HCT116 (cell line): ENCODE measurements around the gene ARL6IP4. TPM values are rescaled to one million over a fixed set of nuclear protein-coding genes. Genes with fewer than 3 reads are reported as not detected.

ENCODE experiments used
- ATAC-seq: fragments of 200-7000 bp; cut with Tn5 transposase; 2 replicates; pipeline ENCODE4 v1.9.1; 2020; ENCODE audit warnings: mild to moderate bottlenecking, moderate library complexity
- BruUV-seq: library from RNA; stranded (reverse); fragments of 400-500 nt; replicated peaks from 2 replicates; lab custom pipeline; 2021; lab: Mats Ljungman, UMichigan
- CTCF ChIA-PET: fragments of 300-600 bp; sonication (Branson Sonifier 250); formaldehyde crosslinking; loops from one replicate; lab custom pipeline; 2021; ENCODE audit warnings: antibody characterized with exemption; lab: Charles Lee
- POLR2A ChIA-PET: fragments of 300-600, 350-600 bp; sonication (Branson Sonifier 250); formaldehyde crosslinking; loops from one replicate; lab custom pipeline; 2021; ENCODE audit warnings: antibody characterized with exemption; lab: Charles Lee
- RAD21 ChIA-PET, 2 experiments: fragments of 300-600 bp; sonication (Branson Sonifier 250); formaldehyde crosslinking; loops; one replicate each; lab custom pipeline; 2023; ENCODE audit warnings: low total read pairs in 2 of 2; ENCODE audit not compliant: uncharacterized antibody in 2 of 2, unreplicated experiment in 2 of 2, low non-redundant PET in 1 of 2; lab: Charles Lee
- DNase-seq: peaks from one replicate; pipeline ENCODE4 v3.0.0-alpha.2; 2010; ENCODE audit warnings: low read depth, low spot score
- H2AFZ ChIP-seq: fragments of 200-600 bp; shearing (Covaris generic), sonication (generic); 2 replicates; pipeline ENCODE4 v1.6.1; 2017; ENCODE audit warnings: low read depth, mixed run types, mixed read lengths, antibody characterized with exemption, low read length; ENCODE audit not compliant: poor library complexity, severe bottlenecking
- H3K27ac ChIP-seq: 2 replicates; pipeline ENCODE4 v1.5.1; 2012; ENCODE audit warnings: low read depth, low read length
- H3K27me3 ChIP-seq: fragments of 200-600 bp; sonication (generic); 2 replicates; pipeline ENCODE4 v1.6.1; 2016; ENCODE audit warnings: mixed run types, low read length, mixed read lengths; ENCODE audit not compliant: insufficient read depth
- H3K36me3 ChIP-seq, 2 experiments: fragments of 200-500 bp in 1 of 2; fragments of 200-600 bp in 1 of 2; sonication (Bioruptor generic) in 1 of 2; sonication (generic) in 1 of 2; 2 replicates each; pipeline versions ENCODE4 v1.5.1 to v1.6.1; 2014 to 2016; ENCODE audit warnings: low read length in 2 of 2, inconsistent platforms in 1 of 2, mixed read lengths in 1 of 2, mixed run types in 1 of 2; ENCODE audit not compliant: insufficient read depth in 2 of 2, control insufficient read depth in 1 of 2
- H3K4me1 ChIP-seq, 2 experiments: fragments of 200-600 bp in 1 of 2; sonication (generic) in 1 of 2; 2 replicates each; pipeline versions ENCODE4 v1.5.1 to v1.6.1; 2012 to 2017; ENCODE audit warnings: low read length in 2 of 2, inconsistent platforms in 1 of 2, mild to moderate bottlenecking in 1 of 2, mixed read lengths in 1 of 2, mixed run types in 1 of 2, moderate library complexity in 1 of 2; ENCODE audit not compliant: insufficient read depth in 2 of 2, control insufficient read depth in 1 of 2
- H3K4me2 ChIP-seq: fragments of 200-600 bp; sonication (generic); 2 replicates; pipeline ENCODE4 v1.6.1; 2017; ENCODE audit warnings: mixed run types, low read length, mixed read lengths
- H3K4me3 ChIP-seq, 2 experiments: fragments of 200-600 bp in 1 of 2; sonication (generic) in 1 of 2; replicated peaks in 1 of 2; 2 replicates each; pipeline ENCODE4 v1.5.1; 2011 to 2016; ENCODE audit warnings: low read length in 2 of 2, control low read depth in 1 of 2, low read depth in 1 of 2, mild to moderate bottlenecking in 1 of 2, mixed read lengths in 1 of 2, mixed run types in 1 of 2
- H3K79me2 ChIP-seq: fragments of 200-600 bp; sonication (generic); 2 replicates; pipeline ENCODE4 v1.6.1; 2017; ENCODE audit warnings: mild to moderate bottlenecking, mixed run types, low read length, moderate library complexity, mixed read lengths; ENCODE audit not compliant: insufficient read depth
- H3K9ac ChIP-seq: fragments of 200-600 bp; sonication (generic); 2 replicates; pipeline ENCODE4 v1.6.1; 2016; ENCODE audit warnings: low read length, mixed read lengths
- H3K9me2 ChIP-seq: fragments of 200-600 bp; sonication (generic), shearing (Covaris generic); 2 replicates; pipeline ENCODE4 v1.6.1; 2017; ENCODE audit warnings: mixed run types, mild to moderate bottlenecking, moderate library complexity; ENCODE audit not compliant: insufficient read depth
- H3K9me3 ChIP-seq, 2 experiments: fragments of 200-500 bp in 1 of 2; fragments of 200-600 bp in 1 of 2; sonication (Bioruptor generic) in 1 of 2; sonication (generic) in 1 of 2; 2 replicates each; pipeline ENCODE4 v1.6.1; 2014 to 2017; ENCODE audit warnings: low read length in 2 of 2, mixed read lengths in 2 of 2, inconsistent platforms in 1 of 2, low read depth in 1 of 2, mild to moderate bottlenecking in 1 of 2, mixed run types in 1 of 2, moderate library complexity in 1 of 2; ENCODE audit not compliant: control insufficient read depth in 1 of 2, insufficient read depth in 1 of 2
- H4K20me1 ChIP-seq: fragments of 200-600 bp; sonication (generic), shearing (Covaris generic); 2 replicates; pipeline ENCODE4 v1.6.1; 2017; ENCODE audit warnings: mixed run types, mild to moderate bottlenecking, moderate library complexity; ENCODE audit not compliant: insufficient read depth
- CBX3 ChIP-seq: IDR thresholded peaks from 2 replicates; pipeline ENCODE4 v1.6.1; 2012; ENCODE audit warnings: low read depth
- CTCF ChIP-seq, 3 experiments: fragments of 200-600 bp in 1 of 3; sonication (generic) in 1 of 3; IDR thresholded peaks in 2 of 3; conservative IDR thresholded peaks in 1 of 3; 2 replicates each; pipeline ENCODE4 v1.5.1; 2012 to 2017; ENCODE audit warnings: low read depth in 2 of 3, low read length in 2 of 3, antibody characterized with exemption in 1 of 3, borderline replicate concordance in 1 of 3, control low read depth in 1 of 3, mild to moderate bottlenecking in 1 of 3, mixed read lengths in 1 of 3, mixed run types in 1 of 3, moderate library complexity in 1 of 3; ENCODE audit not compliant: insufficient read depth in 1 of 3
- EGR1 ChIP-seq: IDR thresholded peaks from 2 replicates; pipeline ENCODE4 v1.6.1; 2012; ENCODE audit warnings: low read depth
- ELF1 ChIP-seq: IDR thresholded peaks from 2 replicates; pipeline ENCODE4 v1.6.1; 2012; ENCODE audit warnings: low read depth, borderline replicate concordance
- POLR2A ChIP-seq: IDR thresholded peaks from 2 replicates; pipeline ENCODE4 v1.7.0; 2011; ENCODE audit warnings: borderline replicate concordance; ENCODE audit not compliant: insufficient read depth, insufficient read length; ENCODE audit errors: extremely low read depth
- POLR2AphosphoS5 ChIP-seq: IDR thresholded peaks from 2 replicates; pipeline ENCODE4 v1.6.1; 2011; ENCODE audit warnings: mild to moderate bottlenecking, low read depth, low read length, moderate library complexity
- ZNF274 ChIP-seq: fragments of 200-500 bp; sonication (Bioruptor generic); IDR thresholded peaks from 2 replicates; pipeline ENCODE4 v1.6.1; 2014; ENCODE audit warnings: mild to moderate bottlenecking, low read depth, low read length, inconsistent platforms
- intact Hi-C: fragments of 100-400 bp; cut with micrococcal nuclease; formaldehyde crosslinking; loops from 2 replicates; pipeline ENCODE4 v1.10.0; 2022
- total RNA-seq: library from RNA; stranded (reverse); gene quantifications from one replicate; pipeline ENCODE4 v1.2.1, GENCODE V29; 2021; ENCODE audit not compliant: unreplicated experiment

ARL6IP4 gene
- total RNA-seq, 1 experiment from 2014 or later = 128 TPM

- ChIA-PET CTCF (no interaction called here), RAD21 (no interaction called here), POLR2A (no interaction called here)
- H3K4me2 ChIP-seq = peak overlapping the region; percentile 100
- peak overlapping the region; percentile 88 for H3K27ac ChIP-seq
- H3K36me3 ChIP-seq = peaks cover 2 to 7% of the 10 kb centered on the region in 2 experiments; a peak in 3 of 4 replicates
- DNase-seq (no peak), ATAC-seq (no peak)
- H3K9me3 ChIP-seq = no peaks in the 10 kb centered on the region
- H3K79me2 ChIP-seq = peaks cover 29% of the 10 kb centered on the region
- H4K20me1 ChIP-seq = no peaks in the 10 kb centered on the region
- H3K4me3 ChIP-seq = peak overlapping the region; percentile 90 to 91
- intact Hi-C loops = no loop called here
- H3K4me1 ChIP-seq = peaks cover 14 to 23% of the 10 kb centered on the region in 2 experiments
- TF ChIP-seq EGR1 (no peak), POLR2AphosphoS5 (peak; percentile 29; the same call in 1 of the 2 replicates), CTCF (IDR thresholded peaks at IDR 0.05 in 2 of 3, conservative IDR thresholded peaks at IDR 0.05 in 1 of 3; ENCODE audit: borderline replicate concordance in 1 of 3, insufficient read depth in 1 of 3, low read depth in 2 of 3, low read length in 2 of 3) (no peak)
- no peaks in the 10 kb centered on the region for H3K9me2 ChIP-seq
- H3K27me3 ChIP-seq = no peaks in the 10 kb centered on the region
- peak overlapping the region; percentile 92 for H3K9ac ChIP-seq
- BruUV-seq = no TSS peak
- no peak overlapping the region for H2AFZ ChIP-seq
Observed at GRCh38 chr12:122981587-122982476, 1.4 kb downstream of the ARL6IP4 start.

DNA sequence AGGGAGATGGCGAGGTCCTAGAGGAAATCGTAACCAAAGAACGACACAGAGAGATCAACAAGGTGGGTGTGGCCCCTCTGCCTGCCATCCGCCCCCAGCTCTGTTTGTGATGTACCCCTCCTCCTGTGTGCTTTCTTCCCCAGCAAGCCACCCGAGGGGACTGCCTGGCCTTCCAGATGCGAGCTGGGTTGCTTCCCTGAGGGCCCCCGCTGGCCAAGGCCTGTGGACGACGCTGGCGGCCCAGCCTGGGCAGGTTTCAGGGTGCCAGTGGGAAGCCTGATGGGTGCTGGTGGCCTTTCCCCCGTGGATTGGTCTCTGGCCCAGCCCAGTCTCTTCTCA, 2.0 kb downstream of the ARL6IP4 start:
- no peak for DNase-seq
- Histone ChIP-seq H3K9me3 (no peaks in the 10 kb centered on the region), H3K79me2 (peaks cover 23% of the 10 kb centered on the region), H3K4me2 (peak overlapping the region; percentile 100; the same call in 1 of the 2 replicates), H3K9ac (no peak overlapping the region), H3K27me3 (no peaks in the 10 kb centered on the region), H3K9me2 (no peaks in the 10 kb centered on the region), H3K4me1 (peaks cover 14 to 23% of the 10 kb centered on the region in 2 experiments), H3K27ac (peak overlapping the region; percentile 88; the same call in 1 of the 2 replicates), H3K36me3 (peaks cover 1 to 2% of the 10 kb centered on the region in 2 experiments; a peak in 3 of 4 replicates), H3K4me3 (no peak overlapping the region), H4K20me1 (no peaks in the 10 kb centered on the region), H2AFZ (no peak overlapping the region)
- intact Hi-C loops = no loop called here
- TF ChIP-seq CTCF (IDR thresholded peaks at IDR 0.05 in 2 of 3, conservative IDR thresholded peaks at IDR 0.05 in 1 of 3; ENCODE audit: borderline replicate concordance in 1 of 3, insufficient read depth in 1 of 3, low read depth in 2 of 3, low read length in 2 of 3) (no peak), POLR2A (no peak), ZNF274 (no peak), ELF1 (no peak), CBX3 (no peak)
- no peak for ATAC-seq
- ChIA-PET RAD21 (no interaction called here), POLR2A (no interaction called here), CTCF (no interaction called here)
- BruUV-seq = TSS peak; percentile 75
